OCI-LY1 (cell line): ENCODE results near the gene PDLIM4.

Source experiments
- EZH2 ChIP-seq: fragments of 200-600 bp; sonication (generic), shearing (Covaris generic); IDR thresholded peaks from 2 replicates; pipeline ENCODE4 v1.8.0; 2017; ENCODE audit warnings: borderline replicate concordance, mixed run types, mild to moderate bottlenecking, antibody characterized with exemption, low read length, moderate library complexity, mixed read lengths
- TF ChIP-seq, protein P1 (sequence below): fragments of 200-600 bp; sonication (generic), shearing (Covaris generic); IDR thresholded peaks from 2 replicates; pipeline ENCODE4 v1.5.1; 2017; ENCODE audit warnings: mild to moderate bottlenecking, antibody characterized with exemption, low read length, moderate library complexity, mixed read lengths

GRCh38 chr5:132262882-132263547, 5.5 kb downstream of the PDLIM4 start:
- TF ChIP-seq, protein P1, sequence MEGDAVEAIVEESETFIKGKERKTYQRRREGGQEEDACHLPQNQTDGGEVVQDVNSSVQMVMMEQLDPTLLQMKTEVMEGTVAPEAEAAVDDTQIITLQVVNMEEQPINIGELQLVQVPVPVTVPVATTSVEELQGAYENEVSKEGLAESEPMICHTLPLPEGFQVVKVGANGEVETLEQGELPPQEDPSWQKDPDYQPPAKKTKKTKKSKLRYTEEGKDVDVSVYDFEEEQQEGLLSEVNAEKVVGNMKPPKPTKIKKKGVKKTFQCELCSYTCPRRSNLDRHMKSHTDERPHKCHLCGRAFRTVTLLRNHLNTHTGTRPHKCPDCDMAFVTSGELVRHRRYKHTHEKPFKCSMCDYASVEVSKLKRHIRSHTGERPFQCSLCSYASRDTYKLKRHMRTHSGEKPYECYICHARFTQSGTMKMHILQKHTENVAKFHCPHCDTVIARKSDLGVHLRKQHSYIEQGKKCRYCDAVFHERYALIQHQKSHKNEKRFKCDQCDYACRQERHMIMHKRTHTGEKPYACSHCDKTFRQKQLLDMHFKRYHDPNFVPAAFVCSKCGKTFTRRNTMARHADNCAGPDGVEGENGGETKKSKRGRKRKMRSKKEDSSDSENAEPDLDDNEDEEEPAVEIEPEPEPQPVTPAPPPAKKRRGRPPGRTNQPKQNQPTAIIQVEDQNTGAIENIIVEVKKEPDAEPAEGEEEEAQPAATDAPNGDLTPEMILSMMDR = no peak
- no peak for TF ChIP-seq EZH2
